GM19351 (cell line): Measurements from ENCODE around the gene PMF1.

ENCODE experiments used
- ATAC-seq: cut with Tn5 transposase; IDR thresholded peaks from one replicate; pipeline ENCODE4 v1.9.1; 2021; ENCODE audit warnings: mild to moderate bottlenecking, moderate library complexity; ENCODE audit not compliant: unreplicated experiment

The PMF1 gene

GRCh38 chr1:156233426-156234127 lies 20.8 kb downstream of the PMF1 start:
- ATAC-seq: no peak

- no peak for ATAC-seq
These were observed 23.4 kb downstream of the PMF1 start for GRCh38 chr1:156236164-156236563.

GRCh38 chr1:156238248-156238647 lies 25.4 kb downstream of the PMF1 start:
- ATAC-seq: no peak

GRCh38 chr1:156241311-156241811 lies 28.6 kb downstream of the PMF1 start:
- ATAC-seq: no peak

GRCh38 chr1:156241926-156242325 lies 29.1 kb downstream of the PMF1 start, which contains the start of gene BGLAP:
BGLAP (plus strand) TSS chr1:156242184; CDS start chr1:156242232, 48 bp downstream.
- no peak for ATAC-seq

GRCh38 chr1:156242738-156243137 lies 29.9 kb downstream of the PMF1 start:
- ATAC-seq: no peak

- no peak for ATAC-seq
These were observed 31.3 kb downstream of the PMF1 start for GRCh38 chr1:156244126-156244525.

- no peak for ATAC-seq
These were observed 31.9 kb downstream of the PMF1 start for GRCh38 chr1:156244712-156245111.

GRCh38 chr1:156245451-156246232 lies 32.8 kb downstream of the PMF1 start:
- no peak for ATAC-seq

- no peak for ATAC-seq
These were observed 33.5 kb downstream of the PMF1 start for GRCh38 chr1:156246241-156246780.

- ATAC-seq: no peak
These were observed 34.1 kb downstream of the PMF1 start for GRCh38 chr1:156246781-156247459.

- no peak for ATAC-seq
These were observed 34.9 kb downstream of the PMF1 start, which contains the start of gene PAQR6 for GRCh38 chr1:156247460-156248322. PAQR6 (minus strand) TSS chr1:156248056; CDS start chr1:156246731, 1,325 bp downstream.

- ATAC-seq: no peak
These were observed 35.5 kb downstream of the PMF1 start for GRCh38 chr1:156248323-156248683.

- ATAC-seq: no peak
These were observed 36.8 kb downstream of the PMF1 start for GRCh38 chr1:156249593-156249992.

GRCh38 chr1:156251527-156251926 lies 38.7 kb downstream of the PMF1 start:
- ATAC-seq: no peak

- ATAC-seq: no peak
These were observed 40.8 kb downstream of the PMF1 start for GRCh38 chr1:156253634-156254033.

GRCh38 chr1:156257711-156258110 lies 44.9 kb downstream of the PMF1 start:
- ATAC-seq: no peak

- ATAC-seq: no peak
These were observed 46.1 kb downstream of the PMF1 start for GRCh38 chr1:156258859-156259258.

- ATAC-seq: no peak
These were observed 47.0 kb downstream of the PMF1 start for GRCh38 chr1:156259805-156260204.

- ATAC-seq: no peak
These were observed 48.1 kb downstream of the PMF1 start for GRCh38 chr1:156260896-156261295.
